Memory B cell (primary cell): ENCODE results near the gene ZG16.

Source experiments
- ATAC-seq: fragments of 150-1000 bp; cut with Tn5 transposase; 2 replicates; pipeline ENCODE4 v1.10.0; 2021; ENCODE audit warnings: low read depth, mild to moderate bottlenecking, moderate library complexity
- DNase-seq, 2 donors: peaks; one replicate each; pipeline ENCODE4 v3.0.0; 2022; ENCODE audit warnings: low spot score in 2 of 2
- H3K27ac Mint-ChIP-seq: one replicate; pipeline ENCODE4 v1.8.0; 2022; ENCODE audit warnings: mild to moderate bottlenecking, moderate library complexity, mixed read lengths
- H3K27me3 Mint-ChIP-seq: one replicate; pipeline ENCODE4 v1.8.0; 2022; ENCODE audit warnings: mixed read lengths
- H3K36me3 Mint-ChIP-seq: one replicate; pipeline ENCODE4 v1.8.0; 2022; ENCODE audit warnings: mild to moderate bottlenecking, mixed read lengths
- H3K4me1 Mint-ChIP-seq: one replicate; pipeline ENCODE4 v1.8.0; 2022; ENCODE audit warnings: mixed read lengths
- H3K4me3 Mint-ChIP-seq: one replicate; pipeline ENCODE4 v1.8.0; 2022; ENCODE audit warnings: mild to moderate bottlenecking, moderate library complexity, mixed read lengths
- H3K9me3 Mint-ChIP-seq: one replicate; pipeline ENCODE4 v1.8.0; 2022; ENCODE audit warnings: mixed read lengths

The ZG16 gene

DNA sequence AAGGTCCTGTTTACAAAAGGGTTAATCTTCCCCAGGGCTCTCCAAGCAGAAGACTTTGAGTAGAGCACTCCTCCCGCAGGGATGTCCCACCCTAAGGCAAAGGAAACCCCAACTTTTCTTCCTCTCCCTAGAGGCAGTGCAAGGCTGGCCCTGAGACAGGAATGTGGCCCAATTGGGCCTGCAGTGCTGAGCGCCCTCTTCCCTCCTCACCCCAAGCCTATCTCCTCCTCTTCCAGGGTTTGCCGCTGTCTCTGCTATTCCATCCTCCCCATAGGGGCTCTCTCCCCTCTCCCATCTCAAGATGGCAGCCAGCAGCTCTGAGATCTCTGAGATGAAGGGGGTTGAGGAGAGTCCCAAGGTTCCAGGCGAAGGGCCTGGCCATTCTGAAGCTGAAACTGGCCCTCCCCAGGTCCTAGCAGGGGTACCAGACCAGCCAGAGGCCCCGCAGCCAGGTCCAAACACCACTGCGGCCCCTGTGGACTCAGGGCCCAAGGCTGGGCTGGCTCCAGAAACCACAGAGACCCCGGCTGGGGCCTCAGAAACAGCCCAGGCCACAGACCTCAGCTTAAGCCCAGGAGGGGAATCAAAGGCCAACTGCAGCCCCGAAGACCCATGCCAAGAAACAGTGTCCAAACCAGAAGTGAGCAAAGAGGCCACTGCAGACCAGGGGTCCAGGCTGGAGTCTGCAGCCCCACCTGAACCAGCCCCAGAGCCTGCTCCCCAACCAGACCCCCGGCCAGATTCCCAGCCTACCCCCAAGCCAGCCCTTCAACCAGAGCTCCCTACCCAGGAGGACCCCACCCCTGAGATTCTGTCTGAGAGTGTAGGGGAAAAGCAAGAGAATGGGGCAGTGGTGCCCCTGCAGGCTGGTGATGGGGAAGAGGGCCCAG is 34.9 kb downstream of the ZG16 start:
- Mint-ChIP-seq H3K36me3 (peaks cover 9% of the 10 kb centered on the region), H3K9me3 (no peaks in the 10 kb centered on the region), H3K4me1 (peaks cover 44% of the 10 kb centered on the region), H3K27me3 (peaks cover 3% of the 10 kb centered on the region), H3K4me3 (peak overlapping the region; percentile 92), H3K27ac (no peak overlapping the region)
- DNase-seq, result no peak
- no peak for ATAC-seq

DNA sequence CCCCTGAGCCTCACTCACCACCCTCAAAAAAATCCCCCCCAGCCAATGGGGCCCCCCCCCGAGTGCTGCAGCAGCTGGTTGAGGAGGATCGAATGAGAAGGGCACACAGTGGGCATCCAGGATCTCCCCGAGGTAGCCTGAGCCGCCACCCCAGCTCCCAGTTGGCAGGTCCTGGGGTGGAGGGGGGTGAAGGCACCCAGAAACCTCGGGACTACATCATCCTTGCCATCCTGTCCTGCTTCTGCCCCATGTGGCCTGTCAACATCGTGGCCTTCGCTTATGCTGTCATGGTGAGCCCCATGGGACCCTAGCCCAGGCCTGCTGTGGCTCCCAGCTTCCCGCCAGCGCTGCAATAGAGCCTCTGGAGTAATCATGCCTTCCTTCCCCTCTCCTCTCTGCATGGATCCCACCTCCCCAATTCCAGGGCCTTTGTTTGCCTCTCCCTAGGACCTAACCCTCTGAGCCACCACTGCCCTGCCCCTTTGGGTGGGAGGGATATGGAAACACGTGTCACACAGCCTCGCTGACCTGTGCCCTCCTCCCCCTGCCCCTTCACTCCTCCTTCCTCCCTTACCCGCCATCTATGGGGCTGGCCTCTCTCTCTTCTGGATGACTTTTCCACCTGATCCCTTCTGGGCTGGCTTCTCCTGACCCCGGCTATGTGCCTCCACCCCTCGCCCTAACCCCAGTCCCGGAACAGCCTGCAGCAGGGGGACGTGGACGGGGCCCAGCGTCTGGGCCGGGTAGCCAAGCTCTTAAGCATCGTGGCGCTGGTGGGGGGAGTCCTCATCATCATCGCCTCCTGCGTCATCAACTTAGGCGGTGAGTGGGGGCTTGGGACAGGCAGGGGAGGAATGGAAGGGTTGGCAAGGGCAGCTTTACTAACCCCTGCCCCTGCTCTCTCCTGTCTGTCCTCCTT is 35.8 kb downstream of the ZG16 start:
- Mint-ChIP-seq H3K4me1 (peaks cover 46% of the 10 kb centered on the region), H3K27ac (no peak overlapping the region), H3K9me3 (no peaks in the 10 kb centered on the region), H3K4me3 (no peak overlapping the region), H3K27me3 (peaks cover 3% of the 10 kb centered on the region), H3K36me3 (peaks cover 13% of the 10 kb centered on the region)
- no peak for ATAC-seq
- no peak for DNase-seq

DNA sequence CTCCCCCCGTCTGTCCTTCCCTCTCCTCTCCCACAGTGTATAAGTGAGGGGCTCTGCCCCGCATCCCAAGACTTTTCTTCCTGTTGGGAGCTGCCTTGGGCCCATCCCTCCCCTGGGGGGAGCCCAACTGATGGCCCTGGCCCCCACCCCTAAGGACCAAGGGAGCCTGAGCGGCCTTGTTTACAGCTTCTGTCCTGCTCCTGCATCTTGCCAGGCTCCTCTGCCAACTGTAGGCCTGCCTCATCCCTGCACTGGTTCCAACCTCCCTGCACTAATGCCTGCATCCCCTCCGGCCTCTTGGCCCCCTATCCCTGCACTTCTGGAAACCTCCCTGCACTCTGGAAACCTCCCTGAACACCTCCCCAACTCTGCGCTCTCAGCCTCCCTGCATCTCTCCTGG is 36.5 kb downstream of the ZG16 start:
- no peak for DNase-seq

DNA sequence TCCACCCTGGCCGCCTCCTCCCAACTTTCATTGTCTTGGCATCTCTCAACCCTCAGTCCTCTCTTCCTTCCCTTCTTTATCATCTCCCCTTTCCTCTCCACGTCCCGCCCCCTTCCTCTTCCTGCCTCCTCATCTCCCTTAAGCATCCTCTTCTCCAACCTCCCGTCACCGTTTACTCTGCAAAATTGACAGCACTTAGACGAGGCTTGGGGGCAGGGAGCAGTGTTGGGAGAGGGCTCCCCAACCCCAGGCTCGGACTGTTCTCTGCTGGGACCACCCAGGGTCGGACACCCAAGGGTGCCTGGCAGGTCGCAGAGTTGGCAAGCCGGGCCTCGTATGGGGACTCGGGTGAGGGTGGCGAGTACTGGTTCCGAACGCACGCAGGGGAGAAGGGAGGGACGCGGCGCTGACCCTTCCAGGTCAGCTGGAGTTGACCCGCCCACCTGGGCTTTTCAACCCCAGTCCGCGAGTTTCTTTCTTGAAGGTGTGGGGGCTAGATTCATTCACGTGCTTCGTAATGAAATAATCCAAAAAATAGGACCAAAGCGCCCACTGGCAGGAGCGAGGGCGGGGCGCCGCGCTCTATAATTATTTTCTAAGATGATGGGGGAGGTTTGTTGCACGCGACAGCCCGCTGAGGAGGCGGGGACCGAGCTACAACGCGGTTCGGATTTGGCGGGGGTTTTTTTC is 37.1 kb downstream of the ZG16 start:
- peak overlapping the region; percentile 96 for H3K27ac Mint-ChIP-seq
- peak; percentile 4 for ATAC-seq
- peaks cover 3% of the 10 kb centered on the region for H3K27me3 Mint-ChIP-seq
- H3K36me3 Mint-ChIP-seq, result peaks cover 17% of the 10 kb centered on the region
- no peak for DNase-seq
- H3K9me3 Mint-ChIP-seq, result no peaks in the 10 kb centered on the region
- H3K4me3 Mint-ChIP-seq, result peak overlapping the region; percentile 97
- H3K4me1 Mint-ChIP-seq, result peaks cover 51% of the 10 kb centered on the region

More for the DNA sequence above, 36.5 kb downstream of the ZG16 start:
- no peak for ATAC-seq
- Mint-ChIP-seq H3K27ac (no peak overlapping the region), H3K4me1 (peaks cover 49% of the 10 kb centered on the region), H3K4me3 (peak overlapping the region; percentile 97), H3K9me3 (no peaks in the 10 kb centered on the region), H3K27me3 (peaks cover 3% of the 10 kb centered on the region), H3K36me3 (peaks cover 18% of the 10 kb centered on the region)

DNA sequence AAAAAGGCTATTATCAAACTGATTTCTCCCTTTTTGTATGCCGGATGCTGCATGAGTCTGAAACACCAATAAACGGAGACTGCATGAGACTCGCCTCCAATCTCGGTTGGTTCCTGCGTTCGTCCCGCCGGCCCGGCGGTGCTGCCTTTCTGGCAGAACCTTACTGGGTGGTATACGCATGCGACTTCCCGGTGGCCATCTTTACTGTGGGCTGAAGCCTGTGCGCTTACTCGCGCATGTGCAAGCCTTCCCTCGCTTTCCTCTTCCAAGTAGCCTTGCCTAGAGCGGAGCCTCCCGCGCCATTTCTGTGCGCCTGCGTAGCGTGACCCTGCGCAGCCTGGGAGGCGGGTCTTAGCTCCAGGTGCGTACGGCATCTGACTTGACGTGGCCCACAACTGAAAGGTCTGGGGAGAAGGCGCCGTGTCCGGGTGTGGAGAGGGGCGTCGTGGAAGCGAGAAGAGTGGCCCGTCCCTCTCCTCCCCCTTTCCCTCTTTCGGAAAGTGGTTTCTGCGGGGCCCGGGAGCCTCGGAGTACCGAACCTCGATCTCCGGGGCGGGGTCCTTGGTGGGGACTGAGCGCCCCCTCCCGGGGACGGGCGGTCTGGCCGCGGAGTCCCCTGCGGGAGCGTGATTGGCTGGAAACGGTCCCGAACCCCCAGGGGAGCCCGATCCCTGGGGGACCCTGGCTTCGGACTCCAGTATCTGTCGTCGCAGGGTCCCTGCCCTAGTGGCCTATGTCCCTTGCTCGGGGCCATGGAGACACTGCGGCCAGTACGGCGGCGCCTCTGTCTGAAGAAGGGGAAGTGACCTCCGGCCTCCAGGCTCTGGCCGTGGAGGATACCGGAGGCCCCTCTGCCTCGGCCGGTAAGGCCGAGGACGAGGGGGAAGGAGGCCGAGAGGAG is 38.0 kb downstream of the ZG16 start, which contains the start of gene PAGR1:
Gene PAGR1, plus strand, starts transcription at position 360 of the 901 bp plus-strand sequence. Its CDS starts 374 bp downstream, at position 734.
- peak; percentile 98 to 99 for DNase-seq
- H3K27ac Mint-ChIP-seq, result peak within 1 kb of the TSS; percentile 96
- peaks cover 50% of the 10 kb centered on the region for H3K4me1 Mint-ChIP-seq
- H3K27me3 Mint-ChIP-seq, result peaks cover 3% of the 10 kb centered on the region
- no peaks in the 10 kb centered on the region for H3K9me3 Mint-ChIP-seq
- H3K36me3 Mint-ChIP-seq, result peaks cover 15% of the 10 kb centered on the region
- peak within 1 kb of the TSS; percentile 97 for H3K4me3 Mint-ChIP-seq
- peak; percentile 77 for ATAC-seq

DNA sequence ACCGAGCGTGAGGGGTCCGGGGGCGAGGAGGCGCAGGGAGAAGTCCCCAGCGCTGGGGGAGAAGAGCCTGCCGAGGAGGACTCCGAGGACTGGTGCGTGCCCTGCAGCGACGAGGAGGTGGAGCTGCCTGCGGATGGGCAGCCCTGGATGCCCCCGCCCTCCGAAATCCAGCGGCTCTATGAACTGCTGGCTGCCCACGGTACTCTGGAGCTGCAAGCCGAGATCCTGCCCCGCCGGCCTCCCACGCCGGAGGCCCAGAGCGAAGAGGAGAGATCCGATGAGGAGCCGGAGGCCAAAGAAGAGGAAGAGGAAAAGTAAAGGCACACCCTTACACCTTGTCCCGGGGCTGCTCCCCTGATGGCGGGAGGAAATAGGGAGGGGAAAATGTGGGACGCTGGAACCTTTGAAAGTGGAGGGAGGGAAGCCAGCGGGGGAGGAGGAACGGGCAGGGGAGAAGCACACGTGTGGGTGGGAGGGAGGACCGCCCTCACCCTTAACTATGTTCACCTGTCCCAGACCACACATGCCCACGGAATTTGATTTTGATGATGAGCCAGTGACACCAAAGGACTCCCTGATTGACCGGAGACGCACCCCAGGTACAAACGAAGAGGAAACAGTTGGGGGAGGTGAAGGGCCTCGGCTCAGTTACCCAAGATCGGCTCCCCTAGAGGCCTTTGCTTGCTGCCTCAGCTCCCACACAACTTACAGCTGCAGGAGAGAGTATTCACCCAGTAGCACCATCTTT is 38.8 kb downstream of the ZG16 start:
- H3K4me3 Mint-ChIP-seq, result peak overlapping the region; percentile 97
- H3K4me1 Mint-ChIP-seq, result peaks cover 48% of the 10 kb centered on the region
- H3K36me3 Mint-ChIP-seq, result peaks cover 15% of the 10 kb centered on the region
- no peak for ATAC-seq
- no peaks in the 10 kb centered on the region for H3K27me3 Mint-ChIP-seq
- H3K27ac Mint-ChIP-seq, result peak overlapping the region; percentile 96
- H3K9me3 Mint-ChIP-seq, result no peaks in the 10 kb centered on the region
- no peak for DNase-seq

DNA sequence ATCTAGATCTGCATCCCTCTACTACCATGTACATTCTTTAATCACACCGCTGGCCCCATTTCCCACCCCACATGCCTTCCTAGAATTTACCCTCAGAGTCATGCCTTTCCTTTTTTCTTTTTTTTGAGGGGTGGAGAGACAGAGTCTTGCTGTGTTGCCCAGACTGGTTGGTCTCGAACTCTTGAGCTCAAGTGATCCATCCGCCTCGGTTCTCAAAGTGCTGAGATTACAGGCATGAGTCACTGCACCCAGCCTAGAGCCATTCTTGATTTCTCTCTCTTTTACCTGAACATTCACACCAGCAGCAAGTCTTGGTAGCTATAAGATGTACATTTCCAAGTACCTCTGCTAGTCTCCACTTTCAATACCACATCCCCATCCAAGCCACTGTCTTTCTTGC is 40.0 kb downstream of the ZG16 start:
- no peak for ATAC-seq
- no peaks in the 10 kb centered on the region for H3K27me3 Mint-ChIP-seq
- peaks cover 15% of the 10 kb centered on the region for H3K36me3 Mint-ChIP-seq
- H3K27ac Mint-ChIP-seq, result no peak overlapping the region
- H3K4me1 Mint-ChIP-seq, result peaks cover 48% of the 10 kb centered on the region
- no peak for DNase-seq
- H3K9me3 Mint-ChIP-seq, result no peaks in the 10 kb centered on the region
- H3K4me3 Mint-ChIP-seq, result peak overlapping the region; percentile 77

DNA sequence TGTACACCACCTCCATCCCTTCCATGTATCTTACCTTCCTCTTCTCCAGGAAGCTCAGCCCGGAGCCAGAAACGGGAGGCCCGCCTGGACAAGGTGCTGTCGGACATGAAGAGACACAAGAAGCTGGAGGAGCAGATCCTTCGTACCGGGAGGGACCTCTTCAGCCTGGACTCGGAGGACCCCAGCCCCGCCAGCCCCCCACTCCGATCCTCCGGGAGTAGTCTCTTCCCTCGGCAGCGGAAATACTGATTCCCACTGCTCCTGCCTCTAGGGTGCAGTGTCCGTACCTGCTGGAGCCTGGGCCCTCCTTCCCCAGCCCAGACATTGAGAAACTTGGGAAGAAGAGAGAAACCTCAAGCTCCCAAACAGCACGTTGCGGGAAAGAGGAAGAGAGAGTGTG is 41.5 kb downstream of the ZG16 start:
- H3K27ac Mint-ChIP-seq, result no peak overlapping the region
- ATAC-seq (no peak), DNase-seq (no peak)
- peak overlapping the region; percentile 96 for H3K4me3 Mint-ChIP-seq
- H3K4me1 Mint-ChIP-seq, result peaks cover 44% of the 10 kb centered on the region
- H3K27me3 Mint-ChIP-seq, result no peaks in the 10 kb centered on the region
- no peaks in the 10 kb centered on the region for H3K9me3 Mint-ChIP-seq
- H3K36me3 Mint-ChIP-seq, result peaks cover 15% of the 10 kb centered on the region

DNA sequence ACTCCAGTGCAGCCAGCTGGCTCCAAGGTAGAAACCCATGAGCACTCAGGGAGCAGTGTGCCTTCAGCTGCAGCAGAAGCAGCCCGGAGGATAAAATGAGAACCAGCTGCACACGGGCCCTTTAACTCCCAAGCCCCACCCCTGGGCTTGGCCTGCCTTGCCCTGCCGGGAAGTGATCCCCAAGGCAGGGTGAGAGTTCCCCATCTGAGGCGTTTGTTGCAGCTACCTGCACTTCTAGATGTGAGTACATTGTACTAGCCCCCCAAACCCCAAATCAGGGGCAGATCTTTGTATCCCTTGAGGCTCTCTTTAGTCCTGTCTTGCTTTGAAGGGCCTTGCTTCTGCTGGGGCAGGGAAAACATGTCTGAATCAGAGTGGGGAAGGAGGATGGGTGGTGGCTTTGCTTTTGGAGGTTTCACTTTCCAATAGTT is 42.2 kb downstream of the ZG16 start, which contains the start of gene MVP:
Gene MVP, plus strand, starts transcription at position 192 of the 431 bp plus-strand sequence. CDS start 10,088 bp downstream, outside the sequence.
- H3K36me3 Mint-ChIP-seq, result peaks cover 15% of the 10 kb centered on the region
- peak within 1 kb of the TSS; percentile 94 for H3K27ac Mint-ChIP-seq
- peak; percentile 9 for ATAC-seq
- H3K4me3 Mint-ChIP-seq, result peak within 1 kb of the TSS; percentile 96
- H3K4me1 Mint-ChIP-seq, result peaks cover 42% of the 10 kb centered on the region
- no peaks in the 10 kb centered on the region for H3K9me3 Mint-ChIP-seq
- no peak for DNase-seq
- H3K27me3 Mint-ChIP-seq, result no peaks in the 10 kb centered on the region

DNA sequence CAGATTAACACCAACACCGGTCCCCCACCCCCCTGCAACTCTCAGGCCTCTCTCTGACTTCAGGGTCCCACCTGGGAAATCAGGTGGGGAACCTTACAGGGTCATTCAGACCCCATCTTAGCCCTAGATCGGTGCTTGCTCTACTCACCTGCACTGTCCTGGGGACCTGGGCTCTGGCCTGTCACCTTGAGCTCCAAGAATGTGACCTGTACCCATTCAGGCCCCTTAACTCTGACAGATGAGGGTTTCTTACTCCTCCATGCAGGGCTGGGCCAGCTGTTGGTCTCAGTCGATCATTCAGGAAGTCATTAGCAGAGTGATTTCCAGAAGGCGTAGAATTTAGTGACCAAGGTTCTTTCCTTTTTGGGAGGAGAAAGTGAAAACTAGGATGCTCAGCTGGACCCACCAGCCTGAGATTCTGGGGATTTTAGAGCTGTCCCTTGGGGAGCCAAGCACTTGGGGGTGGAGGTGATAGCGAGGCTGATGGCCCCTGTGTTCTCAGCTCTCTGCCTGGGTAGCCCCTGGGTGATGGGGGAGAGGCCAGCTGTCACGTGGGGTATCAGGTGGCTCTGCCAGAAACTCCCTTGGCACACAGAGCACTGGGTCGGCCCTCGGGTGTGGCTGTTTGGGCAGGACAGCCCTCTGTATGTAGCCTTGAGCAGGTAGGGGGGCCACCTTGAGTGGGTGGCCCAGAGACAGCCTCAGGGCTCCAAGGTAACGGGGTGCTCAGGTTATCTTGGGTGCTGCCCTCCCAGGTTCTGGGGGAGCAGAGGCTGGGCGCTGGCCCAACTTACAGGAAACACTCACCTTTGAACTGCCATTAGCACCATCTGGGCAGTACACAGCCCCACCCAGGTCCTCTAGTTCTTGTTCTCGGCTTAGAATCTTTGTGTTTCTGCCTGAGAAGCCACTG is 42.9 kb downstream of the ZG16 start:
- H3K27me3 Mint-ChIP-seq, result no peaks in the 10 kb centered on the region
- peak; percentile 62 for ATAC-seq
- peaks cover 15% of the 10 kb centered on the region for H3K36me3 Mint-ChIP-seq
- peak overlapping the region; percentile 94 for H3K27ac Mint-ChIP-seq
- peaks cover 45% of the 10 kb centered on the region for H3K4me1 Mint-ChIP-seq
- H3K9me3 Mint-ChIP-seq, result no peaks in the 10 kb centered on the region
- DNase-seq, result peak in 1 of 2 donors; percentile 45
- H3K4me3 Mint-ChIP-seq, result peak overlapping the region; percentile 96

DNA sequence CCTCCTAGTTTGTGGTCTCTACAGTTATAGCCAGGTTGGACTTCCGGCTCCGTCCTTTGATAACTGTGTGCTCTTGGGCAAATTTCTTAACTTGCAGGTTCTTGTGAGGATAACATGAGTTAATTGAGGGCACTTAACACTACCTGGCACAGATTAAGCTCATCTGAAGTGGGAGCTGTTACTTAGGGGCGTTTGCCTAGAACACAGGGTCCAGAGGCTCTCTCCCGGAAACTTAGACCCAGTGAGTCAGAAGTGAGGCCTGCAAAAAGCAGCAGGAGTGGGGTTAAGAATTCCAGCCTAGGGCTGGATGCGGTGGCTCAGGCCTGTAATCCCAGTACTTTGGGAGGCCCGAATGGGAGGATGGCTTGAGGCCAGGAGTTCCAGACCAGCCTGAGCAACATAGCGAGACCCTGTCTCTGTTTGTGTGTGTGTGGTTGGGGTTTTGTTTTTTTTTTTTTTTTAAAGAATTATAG is 43.6 kb downstream of the ZG16 start:
- H3K27me3 Mint-ChIP-seq, result no peaks in the 10 kb centered on the region
- H3K4me1 Mint-ChIP-seq, result peaks cover 45% of the 10 kb centered on the region
- DNase-seq (no peak), ATAC-seq (no peak)
- peak overlapping the region; percentile 96 for H3K4me3 Mint-ChIP-seq
- no peaks in the 10 kb centered on the region for H3K9me3 Mint-ChIP-seq
- H3K27ac Mint-ChIP-seq, result peak overlapping the region; percentile 94
- peaks cover 15% of the 10 kb centered on the region for H3K36me3 Mint-ChIP-seq
